GM19328 (cell line): ENCODE results near the gene NSD1.
A peak's percentile ranks its signal among the peaks of the same experiment; 100 is the strongest.

ENCODE experiments used
- ATAC-seq: cut with Tn5 transposase; IDR thresholded peaks from one replicate; pipeline ENCODE4 v1.9.1; 2021; ENCODE audit warnings: mild to moderate bottlenecking, moderate library complexity; ENCODE audit not compliant: unreplicated experiment

NSD1 gene

GRCh38 chr5:177133096-177133852, at the start of gene NSD1:
NSD1 (plus strand) TSS chr5:177133773; CDS start chr5:177135104, 1,331 bp downstream.
- peak; percentile 61 for ATAC-seq

- ATAC-seq = no peak
Measured at GRCh38 chr5:177084175-177084574, 49.4 kb upstream of the NSD1 start.

GRCh38 chr5:177085985-177086653, 47.5 kb upstream of the NSD1 start:
- no peak for ATAC-seq

DNA sequence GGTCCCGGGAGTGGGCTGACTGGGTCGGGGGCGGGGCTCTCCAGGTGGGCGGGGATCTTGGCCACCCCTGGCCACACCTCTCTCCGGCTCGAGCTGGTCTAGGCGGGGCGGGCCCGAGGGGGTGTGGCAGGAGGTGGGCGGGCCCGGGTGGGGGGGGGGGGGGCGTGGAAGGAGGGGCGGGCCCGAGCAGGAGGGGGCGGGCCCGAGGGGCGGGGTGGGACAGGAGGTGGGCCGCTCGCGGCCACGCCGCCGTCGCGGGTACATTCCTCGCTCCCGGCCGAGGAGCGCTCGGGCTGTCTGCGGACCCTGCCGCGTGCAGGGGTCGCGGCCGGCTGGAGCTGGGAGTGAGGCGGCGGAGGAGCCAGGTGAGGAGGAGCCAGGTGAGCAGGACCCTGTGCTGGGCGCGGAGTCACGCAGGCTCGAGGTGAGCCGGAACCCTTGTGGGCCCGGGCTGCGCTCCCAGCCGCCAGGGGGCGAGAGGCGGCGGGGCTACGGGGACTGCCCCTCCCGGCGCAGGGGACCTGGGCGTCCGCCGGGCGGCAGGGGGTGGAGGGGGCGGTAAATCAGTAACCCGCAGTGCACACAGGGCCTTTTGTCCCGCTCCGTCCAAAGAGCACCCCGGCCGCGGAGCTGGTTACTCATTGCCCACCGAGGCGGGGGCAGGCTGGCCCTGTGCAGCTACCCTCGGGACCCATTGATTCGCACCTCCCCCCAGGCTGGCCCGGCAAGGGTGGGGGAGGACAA, 46.7 kb upstream of the NSD1 start, which contains the start of gene FGFR4:
TSS of gene FGFR4 (plus strand) at position 262 of the 744 bp plus-strand sequence. CDS start 2,688 bp downstream, outside the sequence.
- ATAC-seq = no peak

DNA sequence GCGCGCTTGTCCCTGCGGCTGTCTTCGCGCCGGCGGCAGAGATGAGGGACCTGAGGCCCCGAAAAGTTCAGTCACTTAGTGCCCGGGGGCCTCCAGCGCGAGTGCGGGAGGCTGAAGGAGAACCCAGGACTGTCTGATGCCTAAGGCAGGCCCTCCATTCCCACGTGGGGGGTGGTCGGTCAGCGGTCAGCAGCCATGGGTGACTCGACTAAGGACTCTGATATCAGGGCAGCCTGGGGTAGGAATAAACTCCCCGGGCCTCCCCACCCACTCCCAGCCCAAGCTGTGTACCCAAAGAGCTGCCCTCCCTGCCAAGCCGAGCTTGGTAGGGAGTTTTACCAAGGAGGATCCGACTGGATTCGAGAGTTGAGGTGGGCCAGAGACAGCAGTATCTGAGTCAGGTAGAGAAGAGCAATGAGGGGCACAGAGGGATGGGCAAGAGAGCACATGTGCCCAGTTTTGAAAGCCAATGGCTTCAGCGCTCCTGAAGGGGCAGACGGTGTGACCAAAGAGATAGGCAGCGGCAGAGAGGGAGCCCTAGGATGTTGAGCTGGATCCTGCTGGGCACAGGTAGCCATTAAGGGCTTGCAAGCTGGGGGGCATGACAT, 46.1 kb upstream of the NSD1 start:
- no peak for ATAC-seq

- ATAC-seq = no peak
Measured at GRCh38 chr5:177089127-177089526, 44.4 kb upstream of the NSD1 start.

DNA sequence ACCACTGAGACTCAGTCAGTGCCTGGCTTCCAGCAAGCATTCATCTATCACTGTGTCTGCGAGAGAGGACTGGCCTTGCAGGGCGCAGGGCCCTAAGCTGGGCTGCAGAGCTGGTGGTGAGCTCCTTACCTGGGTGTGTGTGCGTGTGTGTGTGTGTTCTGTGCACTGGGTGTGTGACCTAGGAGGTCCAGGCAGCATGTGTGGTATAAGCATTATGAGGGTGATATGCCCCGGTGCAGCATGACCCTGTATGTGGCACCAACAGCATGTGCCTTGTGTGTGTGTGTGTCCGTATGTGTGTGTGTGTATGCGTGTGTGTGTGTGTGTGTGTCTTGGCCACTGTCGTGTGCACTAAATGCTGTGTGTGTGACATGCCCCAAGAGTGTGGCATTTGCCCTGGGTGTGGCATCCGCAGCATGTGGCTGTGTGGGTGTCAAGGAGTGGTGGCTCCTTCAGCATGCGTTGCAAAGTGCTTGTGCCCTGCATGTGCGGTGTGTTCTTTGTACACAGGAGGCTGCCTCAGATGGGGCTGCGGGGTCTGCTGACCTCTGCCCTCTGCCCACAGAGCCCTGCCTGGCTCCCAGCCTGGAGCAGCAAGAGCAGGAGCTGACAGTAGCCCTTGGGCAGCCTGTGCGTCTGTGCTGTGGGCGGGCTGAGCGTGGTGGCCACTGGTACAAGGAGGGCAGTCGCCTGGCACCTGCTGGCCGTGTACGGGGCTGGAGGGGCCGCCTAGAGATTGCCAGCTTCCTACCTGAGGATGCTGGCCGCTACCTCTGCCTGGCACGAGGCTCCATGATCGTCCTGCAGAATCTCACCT, 43.5 kb upstream of the NSD1 start:
- ATAC-seq = no peak

DNA sequence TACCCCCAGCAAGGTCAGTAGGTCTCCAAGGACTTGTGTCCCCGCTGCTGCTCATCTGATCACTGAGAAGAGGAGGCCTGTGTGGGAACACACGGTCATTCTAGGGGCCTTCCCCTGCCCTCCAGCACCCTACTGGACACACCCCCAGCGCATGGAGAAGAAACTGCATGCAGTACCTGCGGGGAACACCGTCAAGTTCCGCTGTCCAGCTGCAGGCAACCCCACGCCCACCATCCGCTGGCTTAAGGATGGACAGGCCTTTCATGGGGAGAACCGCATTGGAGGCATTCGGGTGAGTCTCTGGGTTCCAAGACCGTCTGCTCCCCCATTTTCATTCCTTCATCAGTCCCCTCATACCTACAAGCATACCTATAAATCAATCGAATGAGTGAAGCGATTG, 42.8 kb upstream of the NSD1 start:
- ATAC-seq = no peak

DNA sequence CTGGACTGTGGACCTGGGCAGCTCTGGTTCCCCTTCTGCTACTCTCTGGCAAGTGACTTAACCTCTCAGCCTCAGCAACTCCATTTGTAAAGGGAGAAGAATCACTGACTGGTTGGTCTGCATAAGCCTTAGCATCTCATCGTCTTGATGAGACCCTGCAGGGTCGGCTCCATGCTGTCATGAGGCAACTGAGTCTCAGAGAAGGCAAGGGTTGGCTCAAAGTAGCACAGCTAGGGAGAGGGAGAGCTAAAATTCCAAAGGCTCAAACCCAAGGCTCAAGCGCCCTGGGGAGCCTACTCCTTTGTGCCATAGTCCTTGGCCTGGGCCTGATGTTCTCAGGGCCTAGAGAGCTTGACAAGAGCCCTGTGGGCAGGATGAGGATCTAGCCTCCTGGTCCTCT, 42.3 kb upstream of the NSD1 start:
- ATAC-seq = no peak

GRCh38 chr5:177092178-177093081, 41.1 kb upstream of the NSD1 start:
- ATAC-seq = no peak

DNA sequence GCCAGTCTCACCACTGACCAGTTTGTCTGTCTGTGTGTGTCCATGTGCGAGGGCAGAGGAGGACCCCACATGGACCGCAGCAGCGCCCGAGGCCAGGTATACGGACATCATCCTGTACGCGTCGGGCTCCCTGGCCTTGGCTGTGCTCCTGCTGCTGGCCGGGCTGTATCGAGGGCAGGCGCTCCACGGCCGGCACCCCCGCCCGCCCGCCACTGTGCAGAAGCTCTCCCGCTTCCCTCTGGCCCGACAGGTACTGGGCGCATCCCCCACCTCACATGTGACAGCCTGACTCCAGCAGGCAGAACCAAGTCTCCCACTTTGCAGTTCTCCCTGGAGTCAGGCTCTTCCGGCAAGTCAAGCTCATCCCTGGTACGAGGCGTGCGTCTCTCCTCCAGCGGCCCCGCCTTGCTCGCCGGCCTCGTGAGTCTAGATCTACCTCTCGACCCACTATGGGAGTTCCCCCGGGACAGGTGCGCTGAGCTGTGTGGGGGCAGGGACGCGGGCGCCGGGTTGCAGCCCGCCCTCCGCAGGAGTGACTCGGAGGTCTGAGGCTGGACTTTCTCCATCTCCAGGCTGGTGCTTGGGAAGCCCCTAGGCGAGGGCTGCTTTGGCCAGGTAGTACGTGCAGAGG, 40.4 kb upstream of the NSD1 start:
- no peak for ATAC-seq

GRCh38 chr5:177093803-177094202, 39.8 kb upstream of the NSD1 start:
- ATAC-seq = no peak

GRCh38 chr5:177094224-177095087, 39.1 kb upstream of the NSD1 start:
- no peak for ATAC-seq

GRCh38 chr5:177095088-177095669, 38.4 kb upstream of the NSD1 start:
- no peak for ATAC-seq

- ATAC-seq = no peak
Measured at GRCh38 chr5:177096162-177097015, 37.2 kb upstream of the NSD1 start.
